Central memory CD8-positive, alpha-beta T cell (primary cell): Measurements from ENCODE around the gene BMPR1A.
A peak's percentile ranks its signal among the peaks of the same experiment; 100 is the strongest.

Experiments used
- ATAC-seq: fragments of 150-1000 bp; cut with Tn5 transposase; replicated peaks from 2 replicates; pipeline ENCODE4 v1.10.0; 2022; ENCODE audit warnings: mild to moderate bottlenecking, moderate FRiP score, moderate number of reproducible peaks; ENCODE audit not compliant: poor library complexity, severe bottlenecking; ENCODE audit errors: extremely low read depth
- DNase-seq, 2 donors: peaks; one replicate each; pipeline ENCODE4 v3.0.0; 2021; ENCODE audit warnings: low spot score in 2 of 2
- H3K27ac Mint-ChIP-seq: one replicate; pipeline ENCODE4 v1.8.0; 2022; ENCODE audit warnings: low read depth, mild to moderate bottlenecking, moderate library complexity, mixed read lengths
- H3K27me3 Mint-ChIP-seq: one replicate; pipeline ENCODE4 v1.8.0; 2022; ENCODE audit warnings: mixed read lengths
- H3K36me3 Mint-ChIP-seq: one replicate; pipeline ENCODE4 v1.8.0; 2022; ENCODE audit warnings: mild to moderate bottlenecking, moderate library complexity, mixed read lengths; ENCODE audit not compliant: insufficient read depth
- H3K4me1 Mint-ChIP-seq: one replicate; pipeline ENCODE4 v1.8.0; 2022; ENCODE audit warnings: mixed read lengths
- H3K4me3 Mint-ChIP-seq: one replicate; pipeline ENCODE4 v1.8.0; 2022; ENCODE audit warnings: mild to moderate bottlenecking, moderate library complexity, mixed read lengths
- H3K9me3 Mint-ChIP-seq: one replicate; pipeline ENCODE4 v1.8.0; 2022; ENCODE audit warnings: mixed read lengths

The BMPR1A gene

DNA sequence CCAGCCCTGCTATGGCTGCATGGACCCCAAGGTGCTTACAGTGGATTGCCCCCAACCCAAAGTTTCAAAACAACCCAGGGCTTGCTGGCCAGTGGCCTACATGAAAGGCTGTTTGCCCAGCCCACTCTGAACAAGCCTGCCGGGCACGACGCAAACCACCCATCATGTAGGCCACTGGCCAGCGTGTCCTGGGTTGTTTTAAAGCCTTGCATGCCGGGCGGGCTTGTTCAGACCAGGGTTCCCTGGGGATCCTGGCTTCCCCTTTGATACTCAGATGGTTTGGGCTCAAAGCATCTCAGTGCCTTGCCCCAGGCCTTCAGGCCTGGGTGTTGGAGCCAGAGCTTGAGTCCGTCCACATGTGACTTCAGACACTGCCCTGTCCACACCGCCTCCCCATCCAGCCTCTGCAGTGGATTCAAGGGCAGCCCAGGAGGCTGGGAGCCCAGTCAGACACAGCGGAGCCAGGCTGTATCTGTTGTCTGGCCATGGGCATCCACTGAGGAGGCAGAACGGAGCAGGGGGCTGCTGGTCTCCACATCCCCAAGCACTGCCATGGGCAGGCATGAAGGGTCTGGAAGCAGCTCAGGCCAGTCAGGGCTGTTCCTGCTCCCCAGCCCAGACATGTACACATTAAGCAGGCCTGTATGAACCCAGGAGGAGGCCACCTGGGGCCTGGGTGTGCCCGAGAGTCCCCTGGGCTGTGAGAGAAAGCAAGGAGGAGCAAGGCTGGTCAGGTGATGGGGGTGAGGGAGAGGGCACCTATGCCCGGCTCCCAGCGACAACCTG lies 207.8 kb downstream of the BMPR1A start:
- H3K27me3 Mint-ChIP-seq = no peaks in the 10 kb centered on the region
- H3K36me3 Mint-ChIP-seq = peaks cover 5% of the 10 kb centered on the region
- DNase-seq (no peak), ATAC-seq (no peak)
- H3K4me3 Mint-ChIP-seq = no peak overlapping the region
- no peak overlapping the region for H3K27ac Mint-ChIP-seq
- H3K9me3 Mint-ChIP-seq = no peaks in the 10 kb centered on the region
- peaks cover 20% of the 10 kb centered on the region for H3K4me1 Mint-ChIP-seq

DNA sequence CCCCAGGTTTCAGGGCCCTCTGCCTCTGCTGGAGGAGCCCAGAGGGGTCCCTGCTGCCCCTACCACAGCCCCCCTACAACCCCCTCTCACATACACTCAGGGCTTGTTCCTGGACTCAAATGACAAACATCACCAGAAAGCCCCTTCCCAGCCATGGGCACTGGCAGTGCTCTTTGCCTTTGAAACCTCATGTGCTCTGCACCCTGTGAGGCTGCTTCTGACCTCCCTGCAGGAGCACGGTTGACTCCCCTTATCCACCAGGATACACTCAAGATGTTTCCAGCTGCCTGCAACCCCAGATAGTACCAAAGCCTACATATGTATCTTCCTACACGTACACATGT lies 208.4 kb downstream of the BMPR1A start:
- H3K4me1 Mint-ChIP-seq = peaks cover 20% of the 10 kb centered on the region
- no peaks in the 10 kb centered on the region for H3K9me3 Mint-ChIP-seq
- ATAC-seq (no peak), DNase-seq (no peak)
- no peak overlapping the region for H3K4me3 Mint-ChIP-seq
- peaks cover 5% of the 10 kb centered on the region for H3K36me3 Mint-ChIP-seq
- no peaks in the 10 kb centered on the region for H3K27me3 Mint-ChIP-seq
- H3K27ac Mint-ChIP-seq = no peak overlapping the region

GRCh38 chr10:86965986-86966654 lies 209.7 kb downstream of the BMPR1A start:
- ATAC-seq (no peak), DNase-seq (no peak)
- Mint-ChIP-seq H3K27ac (no peak overlapping the region), H3K9me3 (no peaks in the 10 kb centered on the region), H3K4me1 (peaks cover 20% of the 10 kb centered on the region), H3K27me3 (no peaks in the 10 kb centered on the region), H3K4me3 (peak overlapping the region; percentile 19), H3K36me3 (peaks cover 8% of the 10 kb centered on the region)

GRCh38 chr10:86967481-86967941 lies 211.1 kb downstream of the BMPR1A start:
- Mint-ChIP-seq H3K4me1 (peaks cover 28% of the 10 kb centered on the region), H3K27ac (no peak overlapping the region)

DNA sequence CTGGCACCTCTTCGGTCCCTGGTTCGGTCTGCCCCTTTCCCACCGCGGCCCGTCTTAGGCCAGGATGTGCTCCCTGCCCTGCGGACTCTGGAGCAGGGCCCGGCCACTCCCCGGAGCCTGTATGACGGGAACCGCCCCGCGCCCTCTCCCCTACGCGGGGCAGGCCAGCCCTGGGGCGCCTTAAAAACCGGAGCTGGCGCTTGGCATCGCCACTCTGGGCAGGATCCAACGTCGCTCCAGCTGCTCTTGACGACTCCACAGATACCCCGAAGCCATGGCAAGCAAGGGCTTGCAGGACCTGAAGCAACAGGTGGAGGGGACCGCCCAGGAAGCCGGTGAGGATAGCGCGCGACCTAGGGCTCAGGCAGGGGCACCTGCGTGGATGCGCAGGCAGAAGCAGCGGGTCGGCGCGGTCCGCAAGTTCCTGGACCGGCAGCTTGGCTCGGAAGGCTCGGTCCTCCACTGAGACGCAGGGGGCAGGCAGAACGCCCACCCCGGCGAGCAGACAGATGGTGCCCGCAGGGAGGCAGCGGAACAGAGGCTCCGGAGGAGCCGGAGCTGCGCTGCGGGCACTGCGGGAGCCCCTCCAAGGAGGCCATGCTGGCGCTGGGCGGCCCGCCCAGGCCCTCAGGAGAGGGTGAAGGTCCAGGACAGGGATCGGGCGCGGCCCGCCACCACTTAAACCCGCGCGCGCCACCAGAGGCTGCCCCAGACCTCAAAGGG lies 212.0 kb downstream of the BMPR1A start, which contains the start of gene ADIRF:
TSS of gene ADIRF (plus strand) at position 212 of the 723 bp plus-strand sequence. CDS start at position 275, 63 bp downstream.
- peaks cover 31% of the 10 kb centered on the region for H3K4me1 Mint-ChIP-seq
- H3K36me3 Mint-ChIP-seq = peaks cover 12% of the 10 kb centered on the region
- ATAC-seq (no peak), DNase-seq (no peak)
- no peaks in the 10 kb centered on the region for H3K9me3 Mint-ChIP-seq
- H3K27me3 Mint-ChIP-seq = no peaks in the 10 kb centered on the region
- H3K27ac Mint-ChIP-seq = no peak within 1 kb of the TSS
- H3K4me3 Mint-ChIP-seq = no peak within 1 kb of the TSS

More at GRCh38 chr10:86967481-86967941, 211.1 kb downstream of the BMPR1A start:
- ATAC-seq (no peak), DNase-seq (no peak)
- Mint-ChIP-seq H3K36me3 (peaks cover 12% of the 10 kb centered on the region), H3K27me3 (no peaks in the 10 kb centered on the region), H3K9me3 (no peaks in the 10 kb centered on the region), H3K4me3 (no peak overlapping the region)

- Mint-ChIP-seq H3K27ac (no peak overlapping the region), H3K9me3 (no peaks in the 10 kb centered on the region), H3K36me3 (peaks cover 12% of the 10 kb centered on the region), H3K27me3 (no peaks in the 10 kb centered on the region), H3K4me1 (peaks cover 31% of the 10 kb centered on the region), H3K4me3 (no peak overlapping the region)
- ATAC-seq (no peak), DNase-seq (no peak)
Observed at GRCh38 chr10:86968994-86969355, 212.6 kb downstream of the BMPR1A start.

GRCh38 chr10:86969421-86970041 lies 213.1 kb downstream of the BMPR1A start:
- no peak overlapping the region for H3K4me3 Mint-ChIP-seq
- no peaks in the 10 kb centered on the region for H3K9me3 Mint-ChIP-seq
- no peaks in the 10 kb centered on the region for H3K27me3 Mint-ChIP-seq
- ATAC-seq (no peak), DNase-seq (no peak)
- peaks cover 31% of the 10 kb centered on the region for H3K4me1 Mint-ChIP-seq
- H3K36me3 Mint-ChIP-seq = peaks cover 12% of the 10 kb centered on the region
- H3K27ac Mint-ChIP-seq = no peak overlapping the region

GRCh38 chr10:86970162-86970981 lies 214.0 kb downstream of the BMPR1A start:
- no peak for ATAC-seq

GRCh38 chr10:86970982-86971231 lies 214.5 kb downstream of the BMPR1A start:
- H3K36me3 Mint-ChIP-seq = peaks cover 10% of the 10 kb centered on the region
- H3K4me1 Mint-ChIP-seq = peaks cover 28% of the 10 kb centered on the region
- ATAC-seq = no peak
- no peak for DNase-seq
- H3K27me3 Mint-ChIP-seq = no peaks in the 10 kb centered on the region
- peak overlapping the region; percentile 77 for H3K4me3 Mint-ChIP-seq
- peak overlapping the region; percentile 93 for H3K27ac Mint-ChIP-seq
- no peaks in the 10 kb centered on the region for H3K9me3 Mint-ChIP-seq

More at GRCh38 chr10:86970162-86970981, 214.0 kb downstream of the BMPR1A start:
- peak overlapping the region; percentile 93 for H3K27ac Mint-ChIP-seq
- peaks cover 10% of the 10 kb centered on the region for H3K36me3 Mint-ChIP-seq
- H3K4me3 Mint-ChIP-seq = peak overlapping the region; percentile 77
- no peaks in the 10 kb centered on the region for H3K9me3 Mint-ChIP-seq
- H3K4me1 Mint-ChIP-seq = peaks cover 31% of the 10 kb centered on the region
- DNase-seq = no peak
- no peaks in the 10 kb centered on the region for H3K27me3 Mint-ChIP-seq

DNA sequence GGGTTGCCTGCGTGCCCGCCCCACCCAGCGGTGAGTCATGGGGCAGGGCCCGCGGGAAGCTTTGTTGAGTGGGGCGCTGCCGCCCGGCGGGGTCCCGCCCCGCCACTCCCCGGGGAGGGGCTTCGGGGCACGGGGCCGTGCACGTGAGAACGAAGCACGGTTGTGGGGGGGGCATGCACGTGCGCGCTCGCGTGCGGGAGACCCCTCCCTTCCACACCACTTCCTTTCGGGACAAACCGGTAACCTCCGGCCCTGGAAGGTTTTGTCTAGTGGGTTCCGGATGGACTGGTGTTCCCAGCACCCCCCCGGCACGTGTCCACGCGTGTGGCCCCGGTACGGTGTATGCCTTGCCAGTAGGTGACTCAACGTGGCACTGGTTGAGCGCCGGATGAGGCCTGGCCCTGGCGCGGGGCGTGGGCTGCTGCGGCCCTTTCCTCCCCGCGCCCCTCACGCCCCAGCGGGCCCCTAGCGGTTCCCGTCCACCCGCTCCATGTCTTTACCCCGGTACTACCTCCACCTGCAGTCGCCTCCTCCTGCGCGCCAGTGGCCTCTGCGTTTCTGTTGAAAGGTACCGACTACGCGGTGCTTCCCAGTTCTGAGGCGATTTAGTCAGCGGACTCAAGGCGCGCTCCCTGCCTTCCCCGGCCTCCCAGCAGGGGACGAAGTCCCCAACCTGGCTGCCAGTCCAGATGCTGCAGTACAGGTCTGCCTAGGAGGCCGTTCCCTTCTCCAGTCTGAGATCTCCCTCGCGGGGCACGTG lies 215.0 kb downstream of the BMPR1A start:
- peak overlapping the region; percentile 93 for H3K27ac Mint-ChIP-seq
- peaks cover 23% of the 10 kb centered on the region for H3K4me1 Mint-ChIP-seq
- peak; percentile 87 for ATAC-seq
- H3K36me3 Mint-ChIP-seq = peaks cover 10% of the 10 kb centered on the region
- H3K9me3 Mint-ChIP-seq = no peaks in the 10 kb centered on the region
- no peaks in the 10 kb centered on the region for H3K27me3 Mint-ChIP-seq
- peak overlapping the region; percentile 77 for H3K4me3 Mint-ChIP-seq
- DNase-seq = peak; percentile 82 to 92

GRCh38 chr10:86972613-86973380 lies 216.4 kb downstream of the BMPR1A start:
- no peaks in the 10 kb centered on the region for H3K27me3 Mint-ChIP-seq
- ATAC-seq (no peak), DNase-seq (no peak)
- H3K36me3 Mint-ChIP-seq = peaks cover 7% of the 10 kb centered on the region
- peak overlapping the region; percentile 66 for H3K27ac Mint-ChIP-seq
- no peaks in the 10 kb centered on the region for H3K9me3 Mint-ChIP-seq
- peaks cover 15% of the 10 kb centered on the region for H3K4me1 Mint-ChIP-seq
- peak overlapping the region; percentile 60 for H3K4me3 Mint-ChIP-seq
